Epidermal melanocyte (primary cell): Measurements from ENCODE around the gene CFAP298.
"Not testable (repeated sequence)": the region's sequence is repeated elsewhere in the genome, so short reads cannot be mapped to it uniquely, and the experiment has no call there.

Experiments
- DNase-seq: peaks from one replicate; pipeline ENCODE4 v3.0.0; 2011; ENCODE audit warnings: low spot score; ENCODE audit not compliant: insufficient read length

CFAP298 gene

GRCh38 chr21:32612075-32612998 lies at the start of gene CFAP298:
Gene CFAP298 (minus strand): TSS chr21:32612377. CDS start chr21:32612243, 134 bp downstream.
- DNase-seq = peak; percentile 83

- not testable (repeated sequence) for DNase-seq
Observed at GRCh38 chr21:32661026-32661782, 49.0 kb upstream of the CFAP298 start.

GRCh38 chr21:32658524-32658923 lies 46.3 kb upstream of the CFAP298 start:
- no peak for DNase-seq

GRCh38 chr21:32653326-32653901 lies 41.2 kb upstream of the CFAP298 start:
- DNase-seq = no peak

- no peak for DNase-seq
Observed at GRCh38 chr21:32648165-32648564, 36.0 kb upstream of the CFAP298 start.

GRCh38 chr21:32645261-32646182 lies 33.3 kb upstream of the CFAP298 start:
- no peak for DNase-seq

GRCh38 chr21:32641710-32642698 lies 29.8 kb upstream of the CFAP298 start:
- DNase-seq = no peak

GRCh38 chr21:32626621-32627196 lies 14.5 kb upstream of the CFAP298 start:
- DNase-seq = no peak

- DNase-seq = not testable (repeated sequence)
Observed at GRCh38 chr21:32618218-32618617, 6.0 kb upstream of the CFAP298 start.

GRCh38 chr21:32613436-32614043 lies 1.4 kb upstream of the CFAP298 start:
- no peak for DNase-seq

- no peak for DNase-seq
Observed at GRCh38 chr21:32612999-32613337, 791 bp upstream of the CFAP298 start.

- no peak for DNase-seq
Observed at GRCh38 chr21:32611471-32611997, 643 bp downstream of the CFAP298 start.

GRCh38 chr21:32610940-32611339 lies 1.2 kb downstream of the CFAP298 start:
- DNase-seq = not testable (repeated sequence)

GRCh38 chr21:32608851-32609250 lies 3.3 kb downstream of the CFAP298 start:
- DNase-seq = no peak

GRCh38 chr21:32605469-32605868 lies 6.7 kb downstream of the CFAP298 start:
- DNase-seq = no peak

GRCh38 chr21:32604464-32604863 lies 7.7 kb downstream of the CFAP298 start:
- DNase-seq = no peak

GRCh38 chr21:32603131-32603530 lies 9.0 kb downstream of the CFAP298 start:
- no peak for DNase-seq

- DNase-seq = no peak
Observed at GRCh38 chr21:32602099-32602498, 10.1 kb downstream of the CFAP298 start.

GRCh38 chr21:32599526-32599925 lies 12.7 kb downstream of the CFAP298 start:
- no peak for DNase-seq
